NCI-H526 (cell line): ENCODE data around the gene TMC5.
"Not testable (repeated sequence)": the region's sequence is repeated elsewhere in the genome, so short reads cannot be mapped to it uniquely, and the experiment has no call there.

Experiments
- DNase-seq, 2 experiments: peaks; one replicate each; lab custom pipeline; 2025; lab: John Stamatoyannopoulos, UW

TMC5 gene, protein sequence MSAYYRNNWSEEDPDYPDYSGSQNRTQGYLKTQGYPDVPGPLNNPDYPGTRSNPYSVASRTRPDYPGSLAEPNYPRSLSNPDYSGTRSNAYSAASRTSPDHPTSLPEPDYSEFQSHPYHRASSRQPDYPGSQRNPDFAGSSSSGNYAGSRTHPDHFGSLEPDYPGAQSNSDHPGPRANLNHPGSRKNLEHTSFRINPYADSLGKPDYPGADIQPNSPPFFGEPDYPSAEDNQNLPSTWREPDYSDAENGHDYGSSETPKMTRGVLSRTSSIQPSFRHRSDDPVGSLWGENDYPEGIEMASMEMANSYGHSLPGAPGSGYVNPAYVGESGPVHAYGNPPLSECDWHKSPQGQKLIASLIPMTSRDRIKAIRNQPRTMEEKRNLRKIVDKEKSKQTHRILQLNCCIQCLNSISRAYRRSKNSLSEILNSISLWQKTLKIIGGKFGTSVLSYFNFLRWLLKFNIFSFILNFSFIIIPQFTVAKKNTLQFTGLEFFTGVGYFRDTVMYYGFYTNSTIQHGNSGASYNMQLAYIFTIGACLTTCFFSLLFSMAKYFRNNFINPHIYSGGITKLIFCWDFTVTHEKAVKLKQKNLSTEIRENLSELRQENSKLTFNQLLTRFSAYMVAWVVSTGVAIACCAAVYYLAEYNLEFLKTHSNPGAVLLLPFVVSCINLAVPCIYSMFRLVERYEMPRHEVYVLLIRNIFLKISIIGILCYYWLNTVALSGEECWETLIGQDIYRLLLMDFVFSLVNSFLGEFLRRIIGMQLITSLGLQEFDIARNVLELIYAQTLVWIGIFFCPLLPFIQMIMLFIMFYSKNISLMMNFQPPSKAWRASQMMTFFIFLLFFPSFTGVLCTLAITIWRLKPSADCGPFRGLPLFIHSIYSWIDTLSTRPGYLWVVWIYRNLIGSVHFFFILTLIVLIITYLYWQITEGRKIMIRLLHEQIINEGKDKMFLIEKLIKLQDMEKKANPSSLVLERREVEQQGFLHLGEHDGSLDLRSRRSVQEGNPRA

DNA sequence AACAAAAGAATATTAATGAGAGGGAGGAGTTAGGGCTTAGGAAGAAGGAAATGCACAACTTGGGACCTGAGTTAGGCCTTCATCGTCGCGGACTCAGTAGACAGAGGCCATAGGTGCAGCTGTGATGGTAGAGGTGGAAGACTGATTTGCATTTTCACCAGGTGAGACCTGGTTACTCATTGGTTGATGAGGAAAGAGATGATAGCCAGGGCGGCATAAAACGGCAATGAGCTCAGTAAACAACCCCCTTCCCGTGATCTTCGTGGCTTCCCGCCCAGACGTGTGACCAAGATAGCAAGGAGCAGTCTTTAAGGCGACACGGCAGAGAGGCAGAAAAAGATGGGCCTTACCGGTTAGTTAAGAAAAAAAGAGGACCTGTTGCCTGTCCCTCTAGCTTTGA, at the start of gene TMC5:
TMC5 (plus strand) TSS at position 244 of the 400 bp plus-strand sequence. CDS start 22,156 bp downstream, outside the sequence.
- DNase-seq: peak in 1 of 2 experiments; percentile 9

DNA sequence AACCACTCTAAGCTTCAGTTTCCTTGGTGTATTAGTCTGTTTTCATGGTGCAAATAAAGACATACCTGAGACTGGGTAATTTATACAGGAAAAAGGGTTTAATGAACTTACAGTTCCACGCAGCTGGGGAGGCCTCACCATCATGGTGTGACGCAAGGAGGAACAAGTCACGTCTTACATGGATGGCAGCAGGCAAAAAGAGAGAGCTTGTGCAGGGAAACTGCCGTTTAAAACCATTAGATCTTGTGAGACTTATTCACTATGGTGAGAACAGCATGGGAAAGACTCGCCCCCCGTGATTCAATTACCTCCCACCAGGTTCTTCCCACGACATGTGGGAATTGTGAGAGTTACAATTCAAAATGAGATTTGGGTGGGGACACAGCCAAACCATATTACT, 45.1 kb upstream of the TMC5 start:
- not testable (repeated sequence) for DNase-seq

DNA sequence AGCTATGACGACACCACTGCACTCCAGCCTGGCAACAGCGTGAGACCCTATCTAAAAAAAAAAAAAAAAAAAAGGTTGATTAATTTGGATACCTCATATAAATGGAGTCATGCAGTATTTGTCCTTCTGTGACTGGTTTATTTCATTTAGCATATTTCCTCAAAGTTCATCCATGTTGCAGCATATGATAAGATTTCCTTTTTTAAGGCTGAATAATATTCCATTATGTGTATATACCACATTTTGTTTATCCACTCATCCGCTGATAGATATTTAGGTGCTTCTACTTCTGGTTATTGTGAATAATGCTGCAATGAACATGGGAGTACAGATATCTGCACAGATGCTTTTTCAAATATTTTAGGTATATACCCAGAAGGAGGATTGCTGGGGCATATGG, 43.3 kb upstream of the TMC5 start:
- DNase-seq: no peak

DNA sequence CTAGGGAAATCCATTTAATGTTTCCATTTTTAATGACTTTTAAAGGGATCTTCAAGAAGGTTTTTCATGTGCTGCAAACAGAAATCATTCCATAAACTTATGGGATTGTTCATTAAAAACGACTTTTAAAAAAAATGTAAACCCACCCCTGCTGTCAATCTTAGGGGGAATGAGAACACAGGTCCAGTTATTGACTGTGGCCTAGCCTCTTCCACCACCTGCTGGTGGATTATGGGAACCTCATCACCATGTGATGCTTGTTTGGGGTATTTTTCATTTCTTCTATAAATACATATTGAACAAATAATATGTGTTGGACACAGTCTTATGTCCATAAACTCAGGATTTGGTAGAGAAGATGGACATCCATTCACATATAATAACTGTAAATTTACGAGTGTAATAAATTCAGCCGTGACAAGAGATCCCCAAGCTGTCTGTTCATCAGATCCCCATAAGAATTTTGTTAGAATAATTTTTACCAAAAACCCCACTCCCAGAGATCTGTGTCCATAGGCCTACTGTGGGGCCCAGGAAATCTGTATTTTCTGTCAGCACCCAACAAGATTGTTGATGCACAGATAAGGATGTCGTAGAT, 42.0 kb upstream of the TMC5 start:
- DNase-seq: peak in 1 of 2 experiments; percentile 39

DNA sequence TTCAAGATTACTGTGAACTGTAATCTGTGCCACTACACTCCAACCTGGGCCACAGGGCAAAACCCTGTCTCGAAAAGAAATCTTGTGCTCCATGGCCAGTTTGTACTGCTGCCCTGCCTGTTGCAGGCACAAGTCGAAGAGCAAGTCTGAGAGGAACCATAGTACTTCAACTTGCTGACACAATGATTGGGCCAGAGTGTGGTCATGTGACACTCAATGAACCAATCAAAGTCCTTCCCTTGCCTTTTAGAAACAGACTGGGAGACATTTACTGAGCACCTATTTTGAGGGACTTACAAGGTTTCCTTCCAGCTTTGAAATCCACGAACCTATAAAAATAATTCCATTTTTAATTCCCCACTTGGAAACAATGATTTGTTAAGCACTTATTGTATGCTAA, 39.8 kb upstream of the TMC5 start:
- DNase-seq: no peak

DNA sequence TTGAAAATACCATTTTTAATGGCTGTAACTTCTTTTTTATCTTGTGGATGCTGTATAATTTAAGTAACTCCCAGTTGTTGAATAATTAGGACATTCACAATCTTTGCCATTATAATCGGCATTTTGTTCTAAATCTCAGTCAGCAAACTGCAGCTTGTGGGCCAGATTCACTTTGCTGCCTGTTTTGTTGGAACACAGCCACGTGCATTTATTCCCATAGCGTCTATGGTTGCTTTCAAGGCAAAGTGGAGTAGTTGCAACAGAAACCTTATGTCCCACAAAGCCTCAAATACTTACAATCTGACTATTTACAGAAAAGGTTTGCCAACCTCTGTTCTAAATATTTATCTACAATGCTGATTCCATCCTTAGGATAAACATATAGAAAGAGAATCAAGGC, 39.2 kb upstream of the TMC5 start:
- no peak for DNase-seq

DNA sequence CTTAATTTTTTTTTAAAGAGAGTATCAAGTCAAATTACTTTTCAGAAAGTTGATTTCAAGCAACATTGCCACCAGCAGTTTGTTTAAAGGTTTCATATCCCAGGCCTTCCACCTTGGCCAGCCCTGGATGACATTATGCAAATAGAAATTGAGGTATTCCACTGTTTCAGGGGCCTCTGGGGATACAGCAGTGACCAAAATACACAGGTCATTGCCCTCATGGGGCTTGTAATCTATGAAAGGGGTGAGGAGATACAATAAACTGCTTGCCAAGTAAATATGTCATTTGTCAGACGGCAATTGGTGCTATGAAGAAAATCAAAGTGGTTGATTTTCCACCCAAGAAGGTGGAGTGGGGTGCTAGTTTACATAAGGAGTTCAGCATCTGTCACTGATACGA, 37.8 kb upstream of the TMC5 start:
- no peak for DNase-seq

DNA sequence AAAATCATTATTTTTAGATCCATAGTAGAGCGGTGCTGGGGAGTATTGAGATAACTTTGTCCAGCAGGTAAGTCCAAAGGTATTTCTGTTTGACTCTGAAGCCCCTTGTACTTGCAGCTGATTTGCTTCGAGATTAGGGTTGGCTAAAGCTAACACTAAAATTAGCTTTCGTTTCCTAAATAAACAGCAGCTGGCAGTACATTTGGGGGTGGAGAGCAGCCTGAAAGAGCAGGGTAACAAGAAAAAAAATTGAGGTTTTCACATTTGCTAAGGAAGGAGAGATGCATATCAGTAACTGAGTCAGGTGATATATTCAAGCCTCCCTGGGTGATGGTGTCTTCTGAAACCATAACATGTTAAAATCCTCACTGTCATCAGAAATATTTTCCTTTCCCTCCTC, 37.4 kb upstream of the TMC5 start:
- no peak for DNase-seq

DNA sequence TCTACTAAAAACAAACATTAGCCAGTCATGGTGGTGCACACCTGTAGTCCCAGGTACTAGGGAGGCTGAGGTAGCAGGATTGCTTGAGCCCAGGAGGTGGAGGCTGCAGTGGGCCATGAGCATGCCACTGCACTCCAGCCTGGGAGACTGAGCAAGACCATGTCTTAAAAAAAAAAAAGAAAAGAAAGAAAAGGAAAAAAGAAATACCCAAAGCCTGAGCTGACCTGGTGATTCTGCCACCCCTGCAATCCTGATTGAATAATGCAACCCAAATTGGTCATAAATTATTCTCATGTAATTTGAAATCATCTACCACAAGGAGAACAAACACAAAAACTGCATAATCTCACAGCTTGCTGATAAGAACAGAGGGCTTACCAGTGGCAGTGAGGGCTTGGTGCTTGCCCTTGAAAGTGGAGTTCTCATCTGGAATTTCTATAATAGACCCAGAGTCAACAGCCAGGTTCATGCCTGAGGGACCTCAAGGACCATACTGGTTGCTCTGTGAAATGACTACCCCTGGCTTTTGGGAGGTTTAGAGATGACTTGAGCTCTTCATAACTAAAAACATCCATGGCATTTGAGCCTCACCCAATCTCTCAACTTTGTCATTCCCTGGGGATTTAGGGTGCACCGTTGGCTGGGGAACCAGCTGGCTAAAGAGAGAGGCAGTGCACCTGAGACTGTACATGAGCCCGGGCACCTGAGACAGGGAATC, 35.4 kb upstream of the TMC5 start:
- no peak for DNase-seq

DNA sequence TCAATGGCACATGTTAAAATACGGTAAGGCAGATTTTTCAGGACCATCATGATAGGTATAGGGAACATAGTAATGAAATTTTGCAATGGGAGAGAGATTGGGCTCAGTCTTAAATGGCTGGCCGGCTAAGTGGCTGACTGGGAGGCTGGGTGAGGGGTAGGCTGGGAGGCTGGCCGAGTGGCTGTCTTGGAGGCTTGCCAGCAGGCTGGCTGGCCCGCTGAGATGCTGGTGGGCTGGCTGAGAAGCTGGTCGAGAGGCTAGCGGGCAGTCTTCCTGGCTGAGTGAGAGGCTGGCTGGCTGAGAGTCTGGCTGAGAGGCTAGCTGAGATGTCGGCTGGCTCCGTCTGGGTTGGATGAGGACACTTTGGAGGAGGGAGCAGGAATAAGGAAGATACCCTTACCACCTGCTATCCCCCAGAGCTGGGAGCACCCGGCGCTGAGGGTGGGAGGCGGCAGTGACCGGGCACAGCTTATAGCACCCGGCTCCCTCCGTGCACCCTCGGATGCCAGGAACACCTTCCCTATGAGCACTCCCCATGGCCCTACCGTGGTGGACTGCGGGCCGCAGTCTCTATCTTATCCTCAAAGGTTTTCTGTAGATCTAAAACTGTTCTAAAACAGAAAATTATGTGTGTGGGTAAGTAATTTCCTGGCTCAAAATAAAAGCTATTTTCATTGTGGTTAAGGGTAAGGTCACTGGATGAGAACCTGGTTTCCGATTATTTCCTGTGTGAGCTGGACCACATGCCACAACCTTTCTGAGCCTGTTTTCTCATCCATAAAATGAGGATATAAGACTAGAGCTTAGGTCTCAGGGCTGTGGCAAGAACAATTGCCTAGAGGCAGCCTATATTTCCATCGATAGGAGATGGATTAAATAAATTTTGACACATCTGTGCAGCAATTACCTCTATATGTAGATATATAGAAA, 34.5 kb upstream of the TMC5 start:
- no peak for DNase-seq

DNA sequence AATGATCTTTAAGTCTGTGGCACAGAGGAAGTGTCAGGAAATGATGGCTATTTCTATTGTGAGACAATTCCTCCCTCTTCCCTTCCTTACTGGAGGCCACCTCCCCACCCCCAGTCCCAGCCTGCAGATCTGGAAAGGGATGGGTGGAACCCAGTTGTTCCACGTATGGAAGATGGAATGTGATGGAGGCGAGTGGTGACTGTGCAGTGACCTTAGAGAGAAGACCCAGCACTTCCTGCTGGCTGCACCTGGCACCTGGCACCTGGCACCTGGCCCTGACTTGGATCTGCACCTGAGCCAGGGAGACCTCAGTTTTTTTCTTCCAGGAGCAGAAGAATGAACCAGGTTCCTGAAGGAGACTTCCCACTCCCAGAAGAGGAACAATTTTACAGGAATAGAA, 33.0 kb upstream of the TMC5 start:
- no peak for DNase-seq

DNA sequence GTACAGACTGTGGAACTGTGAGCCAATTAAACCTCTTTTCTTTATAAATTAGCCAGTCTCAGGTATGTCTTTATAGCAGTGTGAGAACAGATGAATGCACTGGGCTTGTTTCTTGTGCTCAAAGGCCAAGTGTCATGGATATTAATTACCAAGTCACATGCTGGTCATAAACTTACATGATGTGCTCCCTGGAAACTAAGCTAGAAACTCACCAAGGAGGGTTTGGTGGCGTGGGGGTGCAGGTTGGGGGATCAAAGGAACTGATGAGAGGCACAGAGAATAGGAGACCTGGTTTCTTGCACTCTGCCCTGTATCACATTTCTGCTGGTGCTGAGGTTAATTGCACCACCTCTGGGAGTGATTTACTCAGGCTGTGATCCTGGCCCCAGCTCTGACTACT, 31.2 kb upstream of the TMC5 start:
- DNase-seq: no peak

DNA sequence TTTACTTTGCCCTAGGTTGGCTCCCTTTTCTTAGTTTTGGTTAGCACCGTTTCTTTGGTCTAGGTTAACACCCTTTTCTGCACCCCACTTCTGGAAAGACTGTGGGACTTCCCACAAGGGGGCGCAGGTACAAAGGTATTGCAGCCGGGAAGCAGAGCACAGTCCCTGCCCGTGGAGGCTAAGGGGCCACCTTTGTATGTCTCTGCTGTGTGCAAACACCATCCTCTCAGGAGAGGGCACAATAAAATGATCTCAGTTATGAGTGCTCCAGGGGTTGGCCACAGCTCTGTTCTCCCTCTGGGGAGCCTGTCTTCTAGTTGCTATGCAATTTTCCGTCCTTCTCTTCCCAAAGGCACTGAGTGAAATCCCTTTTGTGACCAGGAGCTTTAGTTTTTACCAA, 28.4 kb upstream of the TMC5 start:
- peak in 1 of 2 experiments; percentile 57 for DNase-seq

DNA sequence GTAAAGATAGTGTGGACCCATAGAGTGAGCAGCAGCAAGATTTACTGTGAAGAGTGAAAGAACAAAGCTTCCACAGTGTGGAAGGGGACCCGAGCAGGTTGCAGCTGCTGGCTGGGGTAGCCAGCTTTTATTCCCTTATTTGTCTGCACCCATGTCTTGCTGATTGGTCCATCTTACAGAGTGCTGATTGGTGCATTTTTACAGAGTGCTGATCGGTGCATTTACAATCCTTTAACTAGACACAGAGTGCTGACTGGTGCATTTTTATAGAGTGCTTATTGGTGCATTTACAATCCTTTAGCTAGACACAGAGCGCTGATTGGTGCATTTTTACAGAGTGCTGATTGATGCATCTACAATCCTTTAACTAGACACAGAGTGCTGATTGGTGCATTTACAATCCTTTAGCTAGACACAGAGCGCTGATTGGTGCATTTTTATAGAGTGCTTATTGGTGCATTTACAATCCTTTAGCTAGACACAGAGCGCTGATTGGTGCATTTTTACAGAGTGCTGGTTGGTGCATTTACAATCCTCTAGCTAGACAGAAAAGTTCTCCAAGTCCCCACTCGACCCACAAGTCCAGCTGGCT, 26.4 kb upstream of the TMC5 start:
- DNase-seq: not testable (repeated sequence)

DNA sequence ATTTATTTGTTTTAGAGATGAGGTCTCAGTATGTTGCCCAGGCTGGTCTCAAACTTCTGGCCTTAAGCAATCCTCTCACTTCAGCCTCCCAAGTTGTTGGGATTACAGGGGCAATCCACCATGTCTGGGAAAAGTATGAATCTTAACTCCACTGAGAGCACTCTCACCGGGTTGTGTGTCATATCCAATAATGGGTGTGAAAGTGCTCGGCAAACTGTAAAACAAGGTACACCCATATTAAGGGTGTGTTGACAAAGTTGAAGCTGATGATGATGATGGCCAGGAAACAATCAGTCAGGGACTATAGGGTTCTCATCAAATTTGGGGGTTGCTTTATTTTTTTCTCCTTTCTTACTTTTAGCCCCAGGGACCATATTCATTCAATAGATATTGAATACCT, 25.3 kb upstream of the TMC5 start:
- DNase-seq: no peak

DNA sequence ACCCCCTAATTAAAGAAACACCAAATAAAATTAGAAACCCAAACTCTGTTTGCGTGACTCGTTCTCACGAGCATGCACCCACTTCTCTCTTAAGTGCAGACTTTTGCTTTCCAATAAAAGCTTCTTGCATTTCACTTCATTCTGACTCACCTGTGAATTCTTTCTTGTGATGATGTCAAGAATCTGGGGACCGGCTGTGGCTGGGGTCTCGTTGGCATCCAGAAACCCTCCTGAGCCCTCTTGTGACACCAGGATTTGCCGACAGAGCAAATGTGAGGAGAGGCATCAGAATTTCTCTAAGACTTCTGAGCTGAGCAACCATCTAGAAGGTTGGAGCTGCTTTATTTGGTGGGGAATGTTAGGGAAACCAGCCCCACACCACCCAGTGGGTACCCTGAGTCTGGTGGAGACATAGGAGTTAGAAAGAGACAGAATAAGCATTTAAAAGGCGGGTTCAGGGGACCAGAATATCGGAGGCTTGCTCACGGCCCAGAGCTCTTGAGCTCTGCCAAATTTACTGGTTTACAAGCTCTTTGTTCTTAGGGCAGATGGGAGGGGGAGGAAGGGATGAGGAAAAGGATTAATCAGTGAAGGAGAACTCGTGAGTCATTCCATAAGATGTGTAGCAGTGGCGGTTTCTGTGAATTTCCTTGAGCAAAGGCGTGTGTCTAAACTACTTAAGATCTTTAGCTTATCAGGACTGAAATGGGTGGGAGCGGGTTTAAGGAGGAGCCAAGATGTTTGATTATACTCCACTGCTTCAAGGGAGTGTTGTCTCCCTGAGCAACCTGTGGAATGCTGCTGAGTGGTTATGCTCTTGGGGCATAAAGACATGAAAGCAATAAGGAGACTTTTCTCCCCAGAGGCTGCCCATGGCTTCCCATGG, 24.2 kb upstream of the TMC5 start:
- no peak for DNase-seq

DNA sequence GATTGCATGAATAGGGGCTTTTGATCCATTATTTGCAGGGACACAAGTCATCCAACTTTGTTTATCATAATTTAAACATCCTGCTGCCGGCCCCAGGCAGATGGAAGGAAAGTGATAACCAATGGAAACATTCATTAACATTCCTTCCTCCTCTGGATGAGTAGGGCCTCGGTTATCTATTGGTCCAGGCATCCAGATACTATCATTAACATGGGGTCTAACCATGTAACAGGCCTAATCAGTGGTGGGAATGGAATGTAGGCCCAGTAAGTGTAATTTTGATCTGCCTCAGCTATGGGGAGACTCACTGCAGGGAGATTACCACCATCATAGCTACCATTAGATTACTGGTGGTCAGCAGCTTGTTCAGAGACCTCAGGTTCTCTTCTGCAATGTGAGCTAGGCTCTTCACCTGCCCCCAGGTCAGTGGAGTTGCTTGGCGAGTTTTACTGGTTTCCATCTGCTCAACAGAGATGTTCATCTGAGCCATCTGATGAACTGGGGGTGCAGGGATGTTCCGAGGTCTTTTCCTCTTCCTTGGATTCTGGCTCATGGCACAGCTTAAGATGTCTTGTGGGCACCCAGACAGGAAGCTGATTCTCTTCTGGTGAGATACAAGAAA, 21.9 kb upstream of the TMC5 start:
- DNase-seq: not testable (repeated sequence)

DNA sequence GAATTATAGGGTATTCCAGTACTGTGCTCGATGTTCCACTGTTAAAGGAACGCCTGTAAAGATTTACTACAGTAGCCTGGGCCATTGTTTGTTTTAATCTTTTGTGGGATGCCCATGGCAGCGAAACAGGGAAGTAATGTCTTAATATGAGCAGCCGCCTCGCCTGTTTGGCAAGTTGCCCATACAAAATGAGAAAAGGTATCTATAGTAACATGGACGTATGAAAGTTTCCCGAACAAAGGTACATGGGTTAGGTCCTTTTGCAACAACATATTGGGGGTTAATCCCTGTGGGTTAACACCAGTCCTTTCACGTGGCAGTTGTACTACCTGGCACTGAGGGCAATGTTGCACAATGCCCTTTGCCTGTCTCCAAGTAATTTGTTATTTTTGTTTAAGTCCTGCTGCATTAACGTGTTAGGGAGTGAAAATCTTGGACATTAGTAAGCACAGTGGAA, 21.1 kb upstream of the TMC5 start:
- DNase-seq: no peak

DNA sequence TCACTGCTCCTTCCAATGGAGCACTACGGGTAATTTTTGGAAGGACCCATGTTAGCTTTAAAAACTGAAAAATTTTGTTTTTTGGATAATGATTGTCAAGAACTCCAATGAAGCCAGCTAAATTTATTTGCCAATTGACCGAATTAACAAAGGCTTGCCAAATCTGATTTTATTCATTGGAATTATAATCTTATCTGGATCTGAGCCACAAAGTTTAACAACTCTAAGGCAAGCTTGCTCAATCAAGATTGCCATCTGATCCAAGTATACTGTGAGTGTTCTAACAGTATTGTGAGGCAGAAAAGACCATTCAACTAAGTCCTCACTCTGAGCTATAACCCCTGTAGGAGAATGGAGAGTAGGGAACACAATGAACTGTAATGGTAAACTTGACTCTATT, 20.3 kb upstream of the TMC5 start:
- DNase-seq: not testable (repeated sequence)
